ENCODE data around the gene ITGA6.

Gene ITGA6

DNA sequence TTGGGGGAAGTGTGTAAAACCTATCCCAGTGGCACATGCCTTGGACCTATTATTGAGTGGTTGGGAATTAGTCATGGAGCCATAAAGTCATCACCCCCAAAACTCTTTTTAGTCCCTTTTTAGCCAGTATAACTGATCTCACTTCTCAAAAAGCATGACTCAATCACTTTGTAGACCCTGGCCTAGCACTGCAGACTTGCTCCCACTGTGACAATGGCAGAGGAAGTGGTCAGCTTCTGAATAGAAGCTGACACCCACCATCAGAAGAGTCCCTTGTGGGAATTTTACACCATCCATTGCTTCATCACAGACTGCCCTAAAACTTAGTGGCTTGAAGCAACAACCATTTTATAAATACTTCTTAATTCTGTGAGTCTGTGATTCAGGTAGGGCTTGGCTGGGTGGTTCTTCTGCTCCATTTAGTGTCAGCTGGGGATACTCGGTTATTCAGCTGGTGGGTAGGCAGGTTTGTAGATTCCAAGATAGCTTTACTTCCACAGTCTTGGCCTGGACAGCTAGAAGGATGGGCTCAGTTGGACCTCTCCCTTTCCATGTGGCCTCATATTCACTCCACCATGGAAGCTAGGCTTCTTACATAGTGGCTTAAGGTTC lies 10.8 kb upstream of the ITGA6 start:
- no peak for DNase-seq

DNA sequence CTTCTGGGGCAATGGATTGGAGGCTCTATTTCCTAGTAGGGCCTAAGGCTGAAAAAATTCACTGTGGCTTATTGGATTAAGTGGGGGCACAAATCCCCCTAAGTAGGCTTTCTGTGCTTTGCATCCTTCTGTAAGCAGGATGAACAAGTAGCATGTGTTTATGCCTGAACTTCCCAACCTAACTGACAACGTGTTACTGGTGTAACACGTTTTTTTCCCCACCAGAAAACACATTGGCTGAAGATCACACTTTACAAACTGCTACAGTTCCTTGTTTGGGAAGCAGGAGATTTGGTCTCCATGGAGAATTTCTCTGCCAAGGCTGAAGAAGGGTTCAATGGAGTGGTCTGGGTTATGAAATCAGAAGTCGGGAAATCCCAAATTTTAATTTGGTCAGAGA lies 7.2 kb upstream of the ITGA6 start:
- no peak for DNase-seq

DNA sequence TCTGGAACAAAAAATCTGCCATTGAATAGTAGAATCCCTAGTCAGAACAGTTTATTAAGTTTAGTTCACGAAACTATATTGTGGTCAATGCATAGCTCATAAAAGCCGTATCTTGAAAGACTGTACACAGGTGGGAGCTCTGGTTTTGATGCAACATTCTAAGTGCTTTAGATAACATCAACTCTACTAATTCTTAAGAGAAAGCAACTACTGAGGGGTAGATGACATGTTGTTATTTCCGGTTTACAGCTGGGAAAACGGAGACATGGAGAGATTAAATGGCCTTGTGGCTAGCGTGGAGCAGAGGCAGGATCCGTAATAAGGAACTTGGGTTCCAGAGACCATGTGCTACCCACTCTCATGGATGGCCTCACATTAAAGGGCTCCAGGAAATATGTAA lies 4.2 kb upstream of the ITGA6 start:
- no peak for DNase-seq

DNA sequence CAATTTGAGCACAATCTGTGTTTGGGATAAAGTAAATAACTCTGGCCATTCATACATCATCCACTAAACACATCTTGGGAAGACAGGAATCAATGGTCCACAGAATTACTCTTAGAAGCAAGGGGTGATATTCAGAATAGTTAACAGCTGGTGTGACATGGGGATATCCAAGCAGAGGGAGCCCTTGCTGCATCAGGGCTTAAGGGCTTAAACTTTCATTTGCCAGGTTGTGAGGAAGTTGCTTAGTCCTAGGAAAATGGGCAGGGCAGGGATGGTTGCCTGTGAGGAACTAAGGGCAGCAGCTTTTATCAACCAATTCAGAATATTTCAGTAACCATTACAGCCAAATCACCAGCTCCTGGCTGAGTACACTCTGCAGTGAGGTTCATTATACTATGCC lies 2.0 kb upstream of the ITGA6 start:
- DNase-seq, result no peak

DNA sequence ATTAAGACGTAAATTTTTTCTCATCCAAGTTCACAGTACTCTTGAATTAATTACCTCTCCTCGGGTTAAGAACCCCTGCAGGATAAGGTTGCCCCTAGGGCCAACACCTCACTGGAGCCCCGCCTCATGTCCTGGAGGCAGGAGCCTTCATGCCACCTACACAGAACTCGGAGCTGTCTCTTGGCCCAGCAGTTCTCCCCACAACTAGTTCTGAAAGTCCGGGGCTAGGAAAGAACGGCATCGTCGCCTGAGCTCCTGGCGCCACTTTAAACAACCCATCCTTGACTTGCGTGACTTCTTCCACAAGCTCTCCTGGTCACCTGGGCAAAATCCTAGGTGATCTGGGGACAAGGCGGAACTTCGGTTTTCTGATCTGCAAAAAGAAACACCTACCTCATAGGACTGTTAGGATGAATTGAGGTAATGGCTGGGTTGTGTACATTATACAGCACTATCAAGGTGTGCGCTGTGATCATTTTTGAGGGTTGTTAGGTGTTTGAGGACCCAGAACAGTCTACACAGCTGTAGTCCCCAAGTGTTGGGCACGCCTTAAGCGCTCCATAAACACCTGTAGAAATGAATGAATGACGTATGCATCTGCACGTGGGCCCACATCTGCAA lies 641 bp upstream of the ITGA6 start:
- DNase-seq, result no peak

DNA sequence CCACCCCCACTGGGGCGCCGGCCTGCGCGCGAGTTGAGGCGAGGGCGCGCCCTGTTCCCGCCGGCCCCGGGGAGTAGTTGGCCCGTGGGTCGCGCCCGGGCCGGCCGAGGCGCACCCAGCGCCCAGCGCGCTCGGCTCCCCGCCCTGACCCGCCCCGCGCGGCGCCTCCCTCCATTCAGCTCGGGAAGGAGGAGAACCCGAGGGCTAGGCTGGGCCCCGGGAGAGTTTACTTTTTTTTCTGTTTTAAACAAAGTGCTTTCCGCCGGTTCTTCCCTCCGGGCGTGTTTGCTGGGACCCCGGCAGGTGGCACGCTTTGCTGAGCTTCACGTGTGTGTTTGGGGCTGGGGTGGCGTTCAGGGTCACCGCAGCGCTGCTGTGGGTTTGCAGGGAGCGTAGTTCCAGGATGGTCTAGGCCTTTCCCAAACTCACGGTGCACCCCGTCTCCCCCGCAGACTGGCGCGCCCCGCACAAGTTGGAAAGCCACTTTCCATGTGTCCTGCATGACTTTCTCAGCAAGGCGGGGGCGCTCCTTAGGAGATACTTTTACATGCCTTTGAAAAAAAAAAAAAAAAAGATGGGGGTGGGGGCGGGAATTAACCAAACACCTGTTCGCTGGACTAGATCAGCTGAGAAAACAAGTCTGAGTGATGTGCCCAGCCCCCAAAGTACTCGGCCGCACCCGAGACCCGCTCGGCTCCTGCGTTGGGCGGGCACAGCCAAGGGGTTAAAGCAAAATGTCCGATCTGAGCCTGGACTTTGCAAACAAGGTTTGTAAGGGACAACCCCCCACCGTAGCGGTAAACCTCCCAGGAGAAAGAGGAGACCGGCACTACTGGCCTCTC lies 825 bp downstream of the ITGA6 start:
- peak; percentile 19 for DNase-seq

DNA sequence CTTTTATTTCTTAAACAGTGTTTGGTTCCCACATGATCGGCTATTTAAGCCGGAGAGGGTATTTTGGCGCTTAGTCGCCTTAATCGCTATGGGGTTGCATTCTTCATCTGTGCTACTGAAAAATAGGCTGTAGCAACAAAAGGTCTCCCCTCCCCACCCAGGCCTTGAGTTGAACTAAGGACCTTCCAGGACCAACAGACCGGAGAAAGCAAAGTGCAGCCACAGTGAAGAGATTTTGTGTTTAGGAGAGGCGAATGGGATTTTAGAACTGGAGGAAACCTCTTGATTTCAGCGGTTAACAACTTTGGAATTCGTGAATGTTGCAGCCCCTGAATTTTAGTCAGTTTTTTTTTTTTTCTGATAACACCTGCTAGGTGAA lies 1.4 kb downstream of the ITGA6 start:
- DNase-seq, result no peak

DNA sequence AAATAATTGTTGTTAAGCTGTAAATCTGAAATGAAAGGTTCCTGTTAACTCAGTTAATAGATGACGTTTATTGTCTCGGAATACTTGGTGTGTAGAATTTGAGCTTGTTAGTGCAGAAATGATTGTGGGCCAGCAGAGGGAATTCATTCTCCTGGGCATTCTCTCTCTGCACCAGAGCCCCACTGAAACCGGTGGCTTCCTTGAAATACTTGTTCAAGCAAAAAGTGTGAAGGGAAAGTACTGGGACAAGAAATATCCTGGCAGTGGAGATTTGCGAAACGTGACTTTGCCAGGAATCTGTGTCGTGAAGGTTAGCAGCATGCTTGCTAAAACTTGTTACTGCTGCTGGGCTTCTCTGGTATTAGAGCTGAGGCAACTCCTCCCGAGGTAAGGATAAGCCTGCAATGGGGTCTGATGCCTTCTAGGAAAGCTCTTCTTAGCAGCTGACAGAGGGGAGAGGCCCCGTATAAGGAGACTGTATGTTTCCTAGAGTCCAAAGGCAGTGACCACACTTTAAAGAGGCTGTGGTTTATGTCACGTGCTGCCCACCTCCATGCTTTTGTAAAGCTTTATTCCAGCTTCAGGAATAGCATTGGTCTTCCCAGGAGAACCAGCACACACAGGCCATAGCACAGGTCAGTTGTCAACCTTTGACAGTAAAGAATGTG lies 2.0 kb downstream of the ITGA6 start:
- DNase-seq, result no peak

DNA sequence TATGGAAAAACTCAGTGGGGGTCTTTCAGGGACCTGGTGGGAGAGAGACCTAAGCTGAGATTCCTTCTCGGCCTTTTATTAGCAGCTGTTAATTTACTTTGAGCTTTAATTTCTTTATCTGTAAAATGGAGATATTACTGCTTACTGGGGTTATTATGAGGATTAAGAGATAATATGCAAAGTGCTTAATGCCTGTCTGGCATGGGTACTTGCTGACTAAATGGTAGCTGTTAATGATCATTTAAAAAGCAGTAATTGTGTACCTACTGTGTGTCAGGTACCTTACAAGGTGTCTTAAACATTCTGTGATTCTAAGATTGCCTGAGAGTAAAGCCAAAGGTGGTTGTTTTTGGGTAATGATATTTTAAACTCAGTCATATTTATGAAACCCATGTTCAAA lies 2.6 kb downstream of the ITGA6 start:
- no peak for DNase-seq

DNA sequence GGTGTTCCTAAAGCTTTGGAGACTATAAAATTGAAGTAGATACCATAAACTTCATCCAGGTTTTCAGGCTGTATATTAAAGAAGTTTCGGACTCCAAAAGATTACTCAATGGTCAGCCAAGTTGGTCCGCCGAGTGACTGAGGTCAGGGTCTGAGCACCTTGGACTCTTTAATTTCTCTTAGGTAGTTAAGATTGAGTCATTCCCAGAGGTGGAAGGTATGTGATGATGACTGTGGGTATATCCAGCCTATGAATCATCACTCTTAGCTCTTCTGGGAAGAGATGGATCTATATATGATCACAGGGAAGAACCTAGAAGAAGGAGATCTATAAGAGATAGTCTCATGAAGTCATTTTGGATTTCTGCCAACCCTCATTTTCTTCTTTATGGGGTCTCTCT lies 3.3 kb downstream of the ITGA6 start:
- no peak for DNase-seq

DNA sequence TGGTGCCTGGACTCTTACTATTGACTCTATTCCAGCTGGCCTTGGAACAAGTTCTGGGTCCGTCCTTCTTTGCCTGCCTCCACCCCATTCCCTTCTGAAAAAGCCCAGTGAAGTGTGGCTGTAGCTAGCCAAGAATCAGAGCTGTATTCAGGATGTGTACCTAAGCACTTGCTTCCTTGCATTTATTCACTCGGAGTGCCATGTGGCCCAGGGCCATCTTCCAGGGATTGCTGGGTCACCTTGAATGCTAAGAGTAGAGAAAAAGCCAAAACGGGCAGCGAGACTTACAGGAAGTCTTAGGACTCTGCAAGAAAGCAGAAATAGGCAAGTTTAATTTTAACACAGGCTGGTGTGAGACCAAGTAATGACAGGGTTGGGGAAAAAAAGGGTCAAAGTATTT lies 4.1 kb downstream of the ITGA6 start:
- no peak for DNase-seq

DNA sequence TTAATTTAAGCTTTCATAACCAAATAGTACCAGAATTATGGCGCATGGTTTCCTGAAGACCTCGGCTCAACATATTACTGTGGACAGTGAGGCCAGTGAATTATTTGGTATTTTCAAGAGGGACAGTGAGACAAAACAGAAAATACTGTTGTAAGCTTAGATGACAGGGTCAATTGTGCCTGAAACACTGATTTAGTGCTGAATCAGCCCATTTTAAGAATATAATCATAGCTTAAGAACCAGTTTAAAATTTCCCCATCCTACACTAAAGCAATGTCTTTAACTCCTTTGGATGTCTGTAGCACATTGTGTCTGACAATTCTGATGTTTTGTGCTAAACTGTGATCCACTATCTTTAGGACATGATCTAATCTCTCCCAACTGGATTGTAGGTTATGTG lies 4.6 kb downstream of the ITGA6 start:
- DNase-seq, result no peak

DNA sequence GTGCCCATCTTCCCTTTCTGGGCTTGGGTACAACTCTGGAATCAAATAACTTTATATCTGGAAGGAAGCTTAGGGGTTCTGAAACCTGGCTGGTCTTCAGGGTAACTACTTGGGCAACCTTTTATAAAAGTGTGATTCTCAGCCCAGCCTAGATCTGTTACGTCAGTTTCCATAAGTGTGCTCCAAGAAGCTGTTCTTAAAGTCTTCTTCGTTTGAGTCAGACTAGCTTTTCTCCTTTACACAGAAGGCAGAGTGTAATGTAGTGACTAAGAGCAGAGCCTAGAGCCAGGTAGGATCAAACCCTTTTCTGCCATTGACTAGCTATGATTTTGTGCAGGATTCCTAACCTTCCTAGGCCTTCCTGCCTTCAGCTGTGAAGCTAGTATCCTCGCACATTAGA lies 5.8 kb downstream of the ITGA6 start:
- DNase-seq, result no peak

DNA sequence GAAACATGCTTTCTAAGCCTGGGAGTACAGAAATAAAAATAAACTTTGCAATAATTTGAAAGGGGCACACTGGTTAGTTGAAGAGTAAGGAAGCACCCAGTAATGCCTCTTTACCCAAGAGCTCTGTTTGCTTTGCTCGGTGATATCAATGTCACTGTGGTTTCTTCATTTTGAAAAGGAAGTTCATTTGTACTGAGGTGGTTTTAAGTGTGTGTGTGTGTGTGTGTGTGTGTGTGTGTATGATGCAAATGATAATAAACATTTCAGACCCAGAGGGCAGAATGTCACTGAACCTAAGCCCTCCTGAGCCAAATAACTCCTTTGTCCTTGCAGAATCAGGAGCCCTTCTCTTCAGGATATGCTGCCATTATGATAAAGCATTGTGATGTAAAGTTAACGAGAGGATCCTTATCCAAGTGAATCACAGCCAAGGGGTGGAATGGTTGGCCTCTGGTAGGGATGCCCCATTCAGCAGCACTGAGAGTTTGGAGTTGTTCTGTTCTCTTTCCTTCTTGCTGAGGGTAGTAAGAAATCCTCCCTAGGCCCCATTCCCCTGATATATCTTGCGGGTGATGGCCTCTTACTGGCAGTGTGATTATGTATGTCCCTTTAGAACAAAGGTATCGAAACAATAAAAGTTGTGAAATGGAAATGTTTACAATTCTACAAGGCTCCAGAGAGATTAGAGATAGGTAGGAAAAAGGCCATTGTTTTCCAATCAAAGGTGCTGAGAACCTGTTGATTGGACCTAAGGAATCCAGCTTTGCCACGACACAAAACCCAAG lies 7.6 kb downstream of the ITGA6 start:
- DNase-seq, result no peak

DNA sequence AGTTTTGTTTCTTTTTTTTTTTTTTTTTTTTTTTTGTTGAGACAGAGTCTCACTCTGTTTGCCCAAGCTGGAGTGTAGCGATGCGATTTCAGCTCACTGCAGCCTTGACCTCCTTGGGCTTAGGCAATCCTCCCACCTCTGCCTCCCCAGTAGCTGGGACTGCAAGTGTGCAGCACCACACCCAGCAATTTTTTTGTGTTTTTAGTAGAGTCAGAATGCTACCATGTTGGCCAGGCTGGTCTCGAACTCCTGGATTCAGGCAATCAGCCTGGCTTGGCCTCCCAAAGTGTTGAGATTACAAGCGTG lies 8.2 kb downstream of the ITGA6 start:
- no peak for DNase-seq

DNA sequence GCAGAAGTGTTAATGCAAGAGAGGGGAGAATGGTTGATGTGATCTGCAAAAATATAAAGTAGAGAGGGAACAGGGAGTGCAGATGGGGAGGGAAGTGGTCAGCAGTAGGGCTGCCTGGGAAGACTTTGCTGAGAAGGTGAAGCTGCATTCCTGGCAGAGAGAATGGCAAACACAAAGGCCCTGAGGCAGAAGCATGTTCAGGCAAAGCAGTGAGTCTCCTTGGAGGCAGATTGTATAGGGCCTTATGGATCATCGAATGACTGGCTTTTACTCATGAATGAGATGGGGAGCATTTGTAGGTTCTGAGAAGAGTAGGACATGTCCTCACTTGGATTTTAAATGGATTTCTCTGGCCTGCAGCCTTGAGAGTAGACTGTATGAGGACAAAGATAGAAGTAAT lies 9.5 kb downstream of the ITGA6 start:
- DNase-seq, result no peak

DNA sequence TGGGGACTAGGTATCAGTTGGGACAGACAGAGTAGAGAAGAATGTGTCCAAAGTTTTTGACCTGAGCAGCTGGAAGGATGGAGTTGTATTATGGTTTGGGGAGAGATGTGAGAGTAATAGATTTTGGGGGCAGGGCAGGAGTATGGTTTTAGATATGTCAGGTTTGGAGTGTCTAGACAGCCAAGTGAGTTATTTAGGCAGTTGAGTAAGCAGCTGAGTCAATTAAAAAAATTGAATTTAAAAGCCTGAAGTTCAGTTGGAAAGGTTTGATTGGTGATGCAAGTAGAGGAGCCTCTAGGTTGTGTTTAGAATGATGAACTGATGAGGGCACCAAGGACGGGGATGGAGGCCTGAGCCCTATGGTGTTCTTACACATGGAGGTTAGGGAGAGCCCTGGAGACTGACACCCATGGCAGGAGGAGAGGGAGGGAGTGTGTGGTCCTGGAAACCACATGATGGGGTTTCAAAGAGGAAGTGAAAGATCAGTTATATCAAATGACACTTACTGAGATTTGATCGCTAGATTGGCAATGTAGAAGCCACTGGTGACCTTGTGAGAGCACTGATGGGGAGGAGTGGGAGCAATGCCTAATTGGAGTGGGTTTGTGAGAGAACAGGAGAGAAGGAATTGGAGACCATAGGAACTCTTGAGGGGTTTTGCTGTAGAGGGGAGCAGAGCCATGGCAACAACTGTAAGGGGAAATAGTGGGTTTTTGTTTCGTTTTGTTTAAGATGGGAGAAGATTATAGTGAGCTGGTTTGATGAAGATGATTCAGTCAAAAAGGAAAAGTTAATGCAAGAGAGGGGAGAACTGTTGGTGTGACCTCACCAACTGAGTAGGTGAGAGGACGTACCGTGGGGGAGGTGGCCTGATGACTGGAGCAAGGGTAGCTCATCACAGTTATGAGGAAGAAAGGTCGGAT lies 10.3 kb downstream of the ITGA6 start:
- DNase-seq, result no peak

DNA sequence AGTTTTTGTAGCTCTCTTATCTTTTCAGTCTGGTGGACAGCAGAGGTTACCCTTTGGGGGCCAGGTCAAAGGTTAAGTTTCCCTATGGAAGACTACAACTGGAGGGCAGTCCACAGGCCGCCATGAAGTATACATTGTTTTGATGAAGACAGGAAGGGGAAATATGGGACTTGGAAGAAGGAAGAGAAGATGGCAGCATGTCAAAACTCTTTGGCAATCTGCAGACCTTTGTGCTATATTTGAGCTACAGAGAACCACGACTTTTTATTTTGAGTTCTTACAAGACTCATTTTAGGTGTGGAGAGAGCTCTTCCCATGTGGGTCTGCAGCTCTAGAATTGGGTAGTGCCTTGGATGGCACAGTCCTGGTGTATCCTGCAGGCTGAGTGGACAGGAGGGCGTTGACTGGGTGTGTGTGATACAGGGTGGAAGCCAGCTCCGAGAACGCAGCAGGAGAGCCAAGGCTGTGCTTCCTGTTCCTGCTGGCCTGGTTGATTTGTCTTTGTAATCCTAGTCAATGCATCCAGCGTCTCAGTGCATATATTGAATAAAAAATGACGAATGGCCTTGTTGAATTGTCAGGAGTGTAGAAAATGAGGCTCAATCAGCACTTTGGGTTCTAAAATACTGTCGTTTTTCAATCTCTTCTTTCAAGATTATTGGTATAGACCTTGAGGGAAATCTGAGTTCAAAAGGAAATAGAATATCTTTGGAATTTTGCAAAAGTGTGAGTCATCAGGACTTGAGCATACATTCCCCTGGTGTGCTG lies 11.5 kb downstream of the ITGA6 start:
- no peak for DNase-seq

DNA sequence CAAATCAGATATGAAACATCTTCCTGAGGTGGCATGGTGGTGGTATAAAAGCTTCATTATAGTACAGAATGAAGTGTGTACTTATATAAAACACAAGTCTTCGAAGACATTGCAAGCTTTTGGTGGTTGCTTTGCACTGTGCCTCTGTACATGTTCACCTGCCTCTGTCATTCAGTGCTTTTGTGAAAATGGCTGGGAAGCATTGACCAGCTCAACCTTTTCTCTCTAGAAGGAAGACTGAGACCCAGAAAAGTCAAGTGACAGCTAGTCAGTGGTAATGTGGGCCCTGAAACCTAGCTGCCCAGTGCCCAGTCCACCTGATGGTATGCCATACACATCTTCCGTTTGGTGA lies 12.1 kb downstream of the ITGA6 start:
- no peak for DNase-seq

DNA sequence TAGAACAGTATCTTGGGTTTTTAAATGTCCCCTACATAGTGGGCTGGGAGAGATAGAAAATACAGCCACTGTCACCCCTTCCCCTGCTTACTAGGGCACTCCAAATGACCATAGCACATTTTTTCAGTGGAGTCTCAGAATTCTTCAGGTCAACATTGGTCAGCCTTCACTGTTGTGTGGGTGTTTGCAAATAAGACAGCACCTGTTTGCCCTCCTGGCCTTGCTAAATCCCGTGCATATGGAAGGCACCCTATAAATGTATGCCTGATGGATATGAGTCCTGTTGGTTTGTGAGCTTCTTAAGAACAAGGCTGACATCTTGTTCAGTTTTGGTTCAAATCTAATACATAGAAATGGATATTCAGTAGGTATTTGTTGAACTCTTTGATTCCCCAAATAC lies 12.5 kb downstream of the ITGA6 start:
- no peak for DNase-seq

DNA sequence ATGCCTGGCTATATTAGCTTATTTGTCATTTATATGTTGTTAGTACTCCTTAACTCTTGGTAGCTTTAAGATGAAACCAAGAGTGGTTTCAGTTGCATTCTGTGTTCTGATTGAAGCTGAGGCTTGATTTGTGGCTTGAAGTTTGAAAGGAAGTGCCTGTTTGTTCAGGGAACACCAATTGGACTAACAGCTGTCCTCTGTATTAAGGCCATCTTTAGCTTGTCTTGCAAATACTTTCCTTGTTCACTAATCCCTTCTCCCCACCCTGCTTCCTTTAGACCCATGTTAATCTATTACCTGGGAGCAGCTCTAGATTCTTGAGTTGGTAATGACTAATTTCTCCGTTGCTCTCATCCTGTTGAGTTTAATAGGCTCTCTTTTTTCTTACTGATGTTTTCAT lies 13.4 kb downstream of the ITGA6 start:
- DNase-seq, result no peak
